Adipose tissue (tissue), 3 donors: ENCODE measurements around the gene SH2B2. TPM values are rescaled to one million over a fixed set of nuclear protein-coding genes. Genes with fewer than 3 reads are reported as not detected.

Experiments used
- H3K27ac ChIP-seq: one replicate; pipeline ENCODE4 v1.5.1; 2013; ENCODE audit warnings: low read depth, low read length
- WGBS, 3 donors: extraction: QIAGEN DNeasy Blood & Tissue Kit; methylation state at CpG; one replicate each; pipeline ENCODE4 v1.1.7; 2013; 5-methylcytosine and 5-hydroxymethylcytosine counted together
- polyA plus RNA-seq, 3 donors: library from polyadenylated mRNA; stranded (reverse); fragments of 200-250 nt; gene quantifications; one replicate each; pipeline ENCODE4 v1.2.3, GENCODE V29; 2013
- donor health status: healthy with polysubstance abuse.
- donor health status: Bipolar disorder and iron deficiency.
- donor health status: healthy.

SH2B2 gene
- 1 to 10 TPM; 1.6 to 7.8 (median 2.4) TPM for polyA plus RNA-seq

GRCh38 chr7:102286237-102287110, at the start of gene SH2B2:
Gene SH2B2 (plus strand): TSS chr7:102286868. CDS start chr7:102300551, 13,683 bp downstream.
- H3K27ac ChIP-seq = peak within 1 kb of the TSS; percentile 63
- 0 to 1% (median 1%) methylated on average over 43 to 109 of the region's 116 CpGs for WGBS, 3 donors

GRCh38 chr7:102239206-102239820, 47.4 kb upstream of the SH2B2 start:
- 96 to 98% (median 97%) methylated on average over 35 of the region's 35 CpGs for WGBS, 3 donors
- no peak overlapping the region for H3K27ac ChIP-seq

- H3K27ac ChIP-seq = no peak overlapping the region
- whole genome bisulfite sequencing, 3 donors = 78 to 90% (median 89%) methylated on average over 8 of the region's 8 CpGs
Observed at GRCh38 chr7:102241431-102241830, 45.2 kb upstream of the SH2B2 start.

GRCh38 chr7:102244601-102245000, 42.1 kb upstream of the SH2B2 start:
- H3K27ac ChIP-seq = no peak overlapping the region
- WGBS, 3 donors = 77 to 91% (median 90%) methylated on average over 4 of the region's 4 CpGs

GRCh38 chr7:102248081-102248455, 38.6 kb upstream of the SH2B2 start:
- WGBS, 3 donors = 91 to 94% (median 93%) methylated on average over 14 of the region's 14 CpGs
- H3K27ac ChIP-seq = no peak overlapping the region

GRCh38 chr7:102248456-102249395, 37.9 kb upstream of the SH2B2 start:
- 90 to 94% (median 93%) methylated on average over 78 to 117 of the region's 117 CpGs for WGBS, 3 donors
- no peak overlapping the region for H3K27ac ChIP-seq

DNA sequence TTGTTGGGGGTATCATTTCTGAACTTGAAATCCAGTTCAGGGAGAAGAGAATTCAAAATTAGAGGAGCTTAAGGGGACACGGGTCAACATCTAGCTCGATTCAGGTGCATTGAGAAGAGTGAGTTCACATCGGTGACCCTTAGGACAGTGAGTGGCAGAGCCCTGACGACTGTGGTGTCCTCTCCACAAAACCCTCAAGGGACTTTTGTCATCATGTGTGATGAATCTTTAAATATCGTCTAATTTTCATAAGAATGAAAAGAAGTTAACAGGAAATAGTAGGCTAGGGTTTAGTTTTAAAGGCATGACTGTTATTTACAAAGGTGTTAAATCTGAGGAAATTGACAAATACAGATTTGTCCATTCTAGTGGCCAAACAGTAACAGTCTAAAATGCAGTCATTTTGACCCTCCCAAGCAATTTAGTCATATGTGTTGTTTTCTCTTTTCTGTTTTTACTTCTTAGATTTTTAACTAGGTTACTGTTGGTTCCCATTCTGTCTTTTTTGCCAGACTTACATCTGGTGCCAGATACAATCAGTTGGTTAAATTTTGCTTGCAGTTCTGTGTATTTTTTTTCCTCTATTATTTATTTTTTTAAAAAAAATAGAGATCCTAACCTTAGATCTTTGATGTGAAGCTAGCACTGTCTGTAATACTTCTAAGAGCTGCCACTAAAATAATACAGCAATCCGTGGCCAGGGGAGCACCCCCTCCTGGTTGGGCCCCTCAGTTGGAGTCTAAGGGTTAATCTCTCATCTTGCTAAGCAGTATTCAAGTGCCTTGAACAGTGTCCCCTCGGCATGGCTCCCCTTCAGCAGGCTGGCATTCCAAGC, 34.9 kb upstream of the SH2B2 start:
- H3K27ac ChIP-seq = no peak overlapping the region
- WGBS, 3 donors = 76 to 83% (median 81%) methylated on average over 7 of the region's 7 CpGs

- no peak overlapping the region for H3K27ac ChIP-seq
- 73 to 81% (median 80%) methylated on average over 11 of the region's 11 CpGs for WGBS, 3 donors
Observed at GRCh38 chr7:102252366-102252982, 34.2 kb upstream of the SH2B2 start.

- H3K27ac ChIP-seq = no peak overlapping the region
- 53 to 95% (median 94%) methylated on average over 19 of the region's 19 CpGs for WGBS, 3 donors
Observed at GRCh38 chr7:102253066-102253972, 33.3 kb upstream of the SH2B2 start.

DNA sequence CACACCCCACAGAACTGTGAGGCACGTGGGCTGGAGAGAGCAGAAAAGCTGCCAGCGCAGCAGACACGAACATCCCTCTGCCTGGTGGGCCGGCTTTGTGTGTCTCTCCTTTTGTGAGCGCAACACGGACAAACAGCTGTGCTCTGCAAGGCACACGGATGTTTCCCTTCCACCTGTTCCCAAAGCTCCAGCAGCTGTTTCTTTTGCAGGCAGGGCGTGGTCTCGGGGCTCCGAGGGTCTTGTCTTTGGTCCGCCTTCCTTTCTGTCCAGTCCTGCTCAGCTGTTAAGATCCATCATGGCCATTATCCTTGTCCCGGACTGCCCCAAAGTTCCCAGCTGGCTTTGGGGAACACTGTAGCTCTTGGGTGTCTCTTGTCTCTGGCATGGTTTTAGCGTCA, 32.7 kb upstream of the SH2B2 start:
- WGBS, 3 donors = 89 to 92% (median 91%) methylated on average over 13 of the region's 13 CpGs
- no peak overlapping the region for H3K27ac ChIP-seq

DNA sequence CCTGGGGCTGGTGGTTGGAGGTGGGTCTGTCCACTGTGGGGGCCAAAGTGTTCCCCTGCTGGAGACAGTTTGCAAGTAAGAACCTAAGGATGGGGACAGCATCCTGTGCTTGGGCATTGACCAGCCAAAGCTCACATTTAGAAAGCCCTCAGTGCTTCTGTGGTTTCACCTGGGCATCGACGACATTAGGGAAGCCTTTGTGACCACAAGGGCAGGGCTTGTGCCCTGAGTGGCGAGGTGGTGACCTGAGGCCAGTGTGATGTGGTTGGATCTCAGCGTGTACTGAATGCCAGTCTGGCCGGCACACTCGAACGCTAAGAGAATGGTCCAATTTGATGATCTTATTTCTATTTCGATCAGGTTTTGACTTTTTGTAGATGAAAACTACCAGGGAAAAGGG, 32.1 kb upstream of the SH2B2 start:
- 87 to 96% (median 89%) methylated on average over 8 of the region's 8 CpGs for WGBS, 3 donors
- H3K27ac ChIP-seq = no peak overlapping the region

DNA sequence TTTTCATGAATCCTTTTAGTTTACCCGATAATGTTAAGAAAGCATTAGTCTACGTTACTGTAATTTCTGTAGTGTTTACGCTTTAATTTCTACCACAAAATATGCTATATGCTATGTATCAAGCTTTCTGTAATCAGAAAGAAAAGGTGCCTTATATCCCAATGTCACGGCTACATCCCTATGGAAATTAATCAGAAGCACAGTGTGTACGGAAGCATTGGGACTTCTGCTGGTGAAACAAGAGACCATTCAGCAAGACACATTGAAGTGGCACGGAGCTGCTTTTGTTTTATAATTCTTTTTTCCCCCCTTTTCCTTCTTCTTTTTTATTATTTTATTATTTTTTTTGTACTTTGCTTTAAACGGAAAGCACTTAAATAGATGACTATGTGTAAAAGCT, 31.2 kb upstream of the SH2B2 start:
- WGBS, 3 donors = 95% methylated on average over 7 of the region's 7 CpGs
- no peak overlapping the region for H3K27ac ChIP-seq

GRCh38 chr7:102255916-102256315, 30.8 kb upstream of the SH2B2 start:
- WGBS, 3 donors = 88 to 94% (median 93%) methylated on average over 15 of the region's 15 CpGs
- H3K27ac ChIP-seq = no peak overlapping the region

- H3K27ac ChIP-seq = no peak overlapping the region
- WGBS, 3 donors = 91 to 93% (median 92%) methylated on average over 25 of the region's 25 CpGs
Observed at GRCh38 chr7:102258073-102258748, 28.5 kb upstream of the SH2B2 start.

GRCh38 chr7:102258749-102259107, 27.9 kb upstream of the SH2B2 start:
- WGBS, 3 donors = 82 to 84% (median 83%) methylated on average over 12 of the region's 12 CpGs
- H3K27ac ChIP-seq = no peak overlapping the region

GRCh38 chr7:102260856-102261255, 25.8 kb upstream of the SH2B2 start:
- WGBS, 3 donors = 68 to 75% (median 68%) methylated on average over 9 of the region's 9 CpGs
- no peak overlapping the region for H3K27ac ChIP-seq
